Activated T-cell treated with anti-CD3 and anti-CD28 coated beads, Interleukin-2, amount 50 U/mL, for 4 hours (primary cell): ENCODE measurements around the gene GPR156. TPM values are rescaled to one million over a fixed set of nuclear protein-coding genes. Genes with fewer than 3 reads are reported as not detected.

Experiments used
- ATAC-seq, 2 donors: fragments of 200-7000 bp; cut with Tn5 transposase; one replicate each; pipeline ENCODE4 v1.10.0; 2021
- DNase-seq: peaks from one replicate; pipeline ENCODE4 v3.0.0-alpha.2; 2020
- H3K27me3 Mint-ChIP-seq: one replicate; pipeline ENCODE4 v1.8.0; 2021; ENCODE audit warnings: low read depth, mixed read lengths
- H3K36me3 Mint-ChIP-seq: one replicate; pipeline ENCODE4 v1.8.0; 2022; ENCODE audit warnings: mixed read lengths; ENCODE audit not compliant: insufficient read depth
- H3K4me1 Mint-ChIP-seq: one replicate; pipeline ENCODE4 v1.8.0; 2021; ENCODE audit warnings: low read depth, mixed read lengths
- H3K4me3 Mint-ChIP-seq: one replicate; pipeline ENCODE4 v1.8.0; 2021; ENCODE audit warnings: mild to moderate bottlenecking, moderate library complexity, mixed read lengths
- H3K9me3 Mint-ChIP-seq: one replicate; pipeline ENCODE4 v1.8.0; 2021; ENCODE audit warnings: mixed read lengths
- total RNA-seq, 3 donors: library from RNA; stranded (reverse); gene quantifications; one replicate each; pipeline ENCODE4 v1.2.1, GENCODE V29; 2021

Gene GPR156
- total RNA-seq, 3 donors from 2014 or later: 0.10 to 0.38 (median 0.16) TPM

- Mint-ChIP-seq H3K9me3 (peaks cover 12% of the 10 kb centered on the region), H3K4me3 (no peak overlapping the region), H3K4me1 (peaks cover 3% of the 10 kb centered on the region), H3K36me3 (no peaks in the 10 kb centered on the region), H3K27me3 (peaks cover 34% of the 10 kb centered on the region)
- ATAC-seq (no peak), DNase-seq (no peak)
Measured at GRCh38 chr3:120289636-120290035, 4.6 kb upstream of the GPR156 start.

GRCh38 chr3:120286465-120286864 lies 1.4 kb upstream of the GPR156 start:
- Mint-ChIP-seq H3K4me3 (no peak overlapping the region), H3K36me3 (no peaks in the 10 kb centered on the region), H3K27me3 (peaks cover 51% of the 10 kb centered on the region), H3K9me3 (no peaks in the 10 kb centered on the region), H3K4me1 (peaks cover 5% of the 10 kb centered on the region)
- DNase-seq (no peak), ATAC-seq (no peak)

- H3K9me3 Mint-ChIP-seq: no peaks in the 10 kb centered on the region
- H3K27me3 Mint-ChIP-seq: peaks cover 55% of the 10 kb centered on the region
- peaks cover 5% of the 10 kb centered on the region for H3K4me1 Mint-ChIP-seq
- H3K4me3 Mint-ChIP-seq: peak overlapping the region; percentile 12
- H3K36me3 Mint-ChIP-seq: no peaks in the 10 kb centered on the region
- ATAC-seq (no peak), DNase-seq (no peak)
Measured at GRCh38 chr3:120285508-120285841, 453 bp upstream of the GPR156 start.

GRCh38 chr3:120281261-120281660 lies 3.8 kb downstream of the GPR156 start:
- ATAC-seq (no peak), DNase-seq (no peak)
- Mint-ChIP-seq H3K27me3 (peaks cover 44% of the 10 kb centered on the region), H3K36me3 (no peaks in the 10 kb centered on the region), H3K4me1 (peaks cover 3% of the 10 kb centered on the region), H3K4me3 (no peak overlapping the region), H3K9me3 (no peaks in the 10 kb centered on the region)

GRCh38 chr3:120280566-120280965 lies 4.5 kb downstream of the GPR156 start:
- peaks cover 3% of the 10 kb centered on the region for H3K4me1 Mint-ChIP-seq
- H3K4me3 Mint-ChIP-seq: no peak overlapping the region
- H3K9me3 Mint-ChIP-seq: no peaks in the 10 kb centered on the region
- peaks cover 44% of the 10 kb centered on the region for H3K27me3 Mint-ChIP-seq
- no peaks in the 10 kb centered on the region for H3K36me3 Mint-ChIP-seq
- DNase-seq (no peak), ATAC-seq (no peak)

- H3K4me1 Mint-ChIP-seq: peaks cover 3% of the 10 kb centered on the region
- H3K4me3 Mint-ChIP-seq: no peak overlapping the region
- DNase-seq (no peak), ATAC-seq (no peak)
- peaks cover 42% of the 10 kb centered on the region for H3K27me3 Mint-ChIP-seq
- no peaks in the 10 kb centered on the region for H3K36me3 Mint-ChIP-seq
- H3K9me3 Mint-ChIP-seq: no peaks in the 10 kb centered on the region
Measured at GRCh38 chr3:120280026-120280425, 5.0 kb downstream of the GPR156 start.

GRCh38 chr3:120276767-120277166 lies 8.3 kb downstream of the GPR156 start:
- peaks cover 22% of the 10 kb centered on the region for H3K27me3 Mint-ChIP-seq
- H3K4me1 Mint-ChIP-seq: no peaks in the 10 kb centered on the region
- ATAC-seq (no peak), DNase-seq (no peak)
- H3K9me3 Mint-ChIP-seq: no peaks in the 10 kb centered on the region
- H3K36me3 Mint-ChIP-seq: no peaks in the 10 kb centered on the region
- no peak overlapping the region for H3K4me3 Mint-ChIP-seq

GRCh38 chr3:120275618-120276017 lies 9.4 kb downstream of the GPR156 start:
- Mint-ChIP-seq H3K4me3 (no peak overlapping the region), H3K36me3 (no peaks in the 10 kb centered on the region), H3K9me3 (no peaks in the 10 kb centered on the region), H3K27me3 (peaks cover 17% of the 10 kb centered on the region), H3K4me1 (no peaks in the 10 kb centered on the region)
- DNase-seq: no peak
- ATAC-seq: no peak

- Mint-ChIP-seq H3K27me3 (peaks cover 15% of the 10 kb centered on the region), H3K4me1 (no peaks in the 10 kb centered on the region), H3K9me3 (no peaks in the 10 kb centered on the region), H3K36me3 (no peaks in the 10 kb centered on the region), H3K4me3 (no peak overlapping the region)
- ATAC-seq: no peak
- DNase-seq: no peak
Measured at GRCh38 chr3:120274739-120275167, 10.3 kb downstream of the GPR156 start.

- DNase-seq (no peak), ATAC-seq (no peak)
- H3K27me3 Mint-ChIP-seq: peaks cover 17% of the 10 kb centered on the region
- no peaks in the 10 kb centered on the region for H3K36me3 Mint-ChIP-seq
- H3K9me3 Mint-ChIP-seq: no peaks in the 10 kb centered on the region
- no peaks in the 10 kb centered on the region for H3K4me1 Mint-ChIP-seq
- H3K4me3 Mint-ChIP-seq: no peak overlapping the region
Measured at GRCh38 chr3:120272286-120272685, 12.7 kb downstream of the GPR156 start.

- Mint-ChIP-seq H3K4me1 (no peaks in the 10 kb centered on the region), H3K9me3 (no peaks in the 10 kb centered on the region), H3K4me3 (no peak overlapping the region), H3K36me3 (no peaks in the 10 kb centered on the region), H3K27me3 (peaks cover 14% of the 10 kb centered on the region)
- ATAC-seq (no peak), DNase-seq (no peak)
Measured at GRCh38 chr3:120265989-120266388, 19.0 kb downstream of the GPR156 start.

- Mint-ChIP-seq H3K36me3 (no peaks in the 10 kb centered on the region), H3K9me3 (no peaks in the 10 kb centered on the region), H3K4me1 (no peaks in the 10 kb centered on the region), H3K27me3 (peaks cover 14% of the 10 kb centered on the region), H3K4me3 (no peak overlapping the region)
- DNase-seq (no peak), ATAC-seq (no peak)
Measured at GRCh38 chr3:120264963-120265362, 20.1 kb downstream of the GPR156 start.

- Mint-ChIP-seq H3K36me3 (no peaks in the 10 kb centered on the region), H3K4me1 (no peaks in the 10 kb centered on the region), H3K27me3 (peaks cover 14% of the 10 kb centered on the region), H3K4me3 (no peak overlapping the region), H3K9me3 (no peaks in the 10 kb centered on the region)
- DNase-seq (no peak), ATAC-seq (no peak)
Measured at GRCh38 chr3:120263792-120264191, 21.2 kb downstream of the GPR156 start.

GRCh38 chr3:120258009-120258408 lies 27.0 kb downstream of the GPR156 start:
- DNase-seq (no peak), ATAC-seq (no peak)
- no peak overlapping the region for H3K4me3 Mint-ChIP-seq
- no peaks in the 10 kb centered on the region for H3K4me1 Mint-ChIP-seq
- H3K36me3 Mint-ChIP-seq: no peaks in the 10 kb centered on the region
- peaks cover 9% of the 10 kb centered on the region for H3K27me3 Mint-ChIP-seq
- H3K9me3 Mint-ChIP-seq: peaks cover 18% of the 10 kb centered on the region

GRCh38 chr3:120245386-120245785 lies 39.6 kb downstream of the GPR156 start:
- Mint-ChIP-seq H3K9me3 (no peaks in the 10 kb centered on the region), H3K27me3 (peaks cover 30% of the 10 kb centered on the region)
- no peak for DNase-seq

GRCh38 chr3:120244834-120245225 lies 40.2 kb downstream of the GPR156 start:
- H3K4me3 Mint-ChIP-seq: no peak overlapping the region
- ATAC-seq: no peak

More at GRCh38 chr3:120245386-120245785, 39.6 kb downstream of the GPR156 start:
- H3K4me1 Mint-ChIP-seq: no peaks in the 10 kb centered on the region
- no peak for ATAC-seq
- no peaks in the 10 kb centered on the region for H3K36me3 Mint-ChIP-seq
- H3K4me3 Mint-ChIP-seq: no peak overlapping the region

More at GRCh38 chr3:120244834-120245225, 40.2 kb downstream of the GPR156 start:
- Mint-ChIP-seq H3K9me3 (no peaks in the 10 kb centered on the region), H3K36me3 (no peaks in the 10 kb centered on the region), H3K27me3 (peaks cover 33% of the 10 kb centered on the region), H3K4me1 (no peaks in the 10 kb centered on the region)
- no peak for DNase-seq
